OCI-LY7 (cell line): Measurements from ENCODE around the gene CYP2D6.
"Not testable (repeated sequence)": the region's sequence is repeated elsewhere in the genome, so short reads cannot be mapped to it uniquely, and the experiment has no call there.

ENCODE experiments used
- EZH2phosphoT487 ChIP-seq: fragments of 200-600 bp; sonication (generic); IDR thresholded peaks from 2 replicates; pipeline ENCODE4 v1.6.1; 2018; ENCODE audit warnings: low read depth, borderline replicate concordance, mild to moderate bottlenecking, mixed run types, antibody characterized with exemption, low read length, moderate library complexity, mixed read lengths
- TF ChIP-seq, protein P1 (sequence below): fragments of 200-600 bp; sonication (generic); conservative IDR thresholded peaks from 2 replicates; pipeline ENCODE4 v1.5.1; 2014; ENCODE audit warnings: mild to moderate bottlenecking, antibody characterized with exemption, low read length, moderate library complexity, mixed read lengths

DNA sequence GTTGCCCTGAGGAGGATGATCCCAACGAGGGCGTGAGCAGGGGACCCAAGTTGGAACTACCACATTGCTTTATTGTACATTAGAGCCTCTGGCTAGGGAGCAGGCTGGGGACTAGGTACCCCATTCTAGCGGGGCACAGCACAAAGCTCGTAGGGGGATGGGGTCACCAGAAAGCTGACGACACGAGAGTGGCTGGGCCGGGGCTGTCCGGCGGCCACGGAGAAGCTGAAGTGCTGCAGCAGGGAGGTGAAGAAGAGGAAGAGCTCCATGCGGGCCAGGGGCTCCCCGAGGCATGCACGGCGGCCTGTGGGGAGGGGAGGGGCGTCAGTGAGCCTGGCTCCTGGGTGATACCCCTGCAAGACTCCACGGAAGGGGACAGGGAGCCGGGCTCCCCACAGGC lies 9.5 kb upstream of the CYP2D6 start:
- TF ChIP-seq, protein P1, sequence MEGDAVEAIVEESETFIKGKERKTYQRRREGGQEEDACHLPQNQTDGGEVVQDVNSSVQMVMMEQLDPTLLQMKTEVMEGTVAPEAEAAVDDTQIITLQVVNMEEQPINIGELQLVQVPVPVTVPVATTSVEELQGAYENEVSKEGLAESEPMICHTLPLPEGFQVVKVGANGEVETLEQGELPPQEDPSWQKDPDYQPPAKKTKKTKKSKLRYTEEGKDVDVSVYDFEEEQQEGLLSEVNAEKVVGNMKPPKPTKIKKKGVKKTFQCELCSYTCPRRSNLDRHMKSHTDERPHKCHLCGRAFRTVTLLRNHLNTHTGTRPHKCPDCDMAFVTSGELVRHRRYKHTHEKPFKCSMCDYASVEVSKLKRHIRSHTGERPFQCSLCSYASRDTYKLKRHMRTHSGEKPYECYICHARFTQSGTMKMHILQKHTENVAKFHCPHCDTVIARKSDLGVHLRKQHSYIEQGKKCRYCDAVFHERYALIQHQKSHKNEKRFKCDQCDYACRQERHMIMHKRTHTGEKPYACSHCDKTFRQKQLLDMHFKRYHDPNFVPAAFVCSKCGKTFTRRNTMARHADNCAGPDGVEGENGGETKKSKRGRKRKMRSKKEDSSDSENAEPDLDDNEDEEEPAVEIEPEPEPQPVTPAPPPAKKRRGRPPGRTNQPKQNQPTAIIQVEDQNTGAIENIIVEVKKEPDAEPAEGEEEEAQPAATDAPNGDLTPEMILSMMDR, result not testable (repeated sequence)
- TF ChIP-seq EZH2phosphoT487, result not testable (repeated sequence)
